DOHH2 (cell line): ENCODE results near the gene WRNIP1.

Experiments
- H3F3A ChIP-seq: fragments of 200-600 bp; sonication (generic), shearing (Covaris generic); 2 replicates; pipeline ENCODE4 v1.6.0; 2016; ENCODE audit warnings: antibody characterized with exemption, mild to moderate bottlenecking; ENCODE audit not compliant: control insufficient read depth, insufficient read depth
- H3K27ac ChIP-seq: fragments of 200-600 bp; sonication (generic); 2 replicates; pipeline ENCODE4 v1.5.1; 2014; ENCODE audit warnings: low read depth, mild to moderate bottlenecking, low read length, moderate library complexity
- H3K27me3 ChIP-seq: fragments of 200-600 bp; sonication (generic); 2 replicates; pipeline ENCODE4 v1.6.1; 2014; ENCODE audit warnings: mild to moderate bottlenecking, low read length, mixed read lengths; ENCODE audit not compliant: control insufficient read depth
- H3K36me3 ChIP-seq: fragments of 200-600 bp; sonication (generic); 2 replicates; pipeline ENCODE4 v1.6.1; 2014; ENCODE audit warnings: mild to moderate bottlenecking, low read length, moderate library complexity, mixed read lengths; ENCODE audit not compliant: control insufficient read depth
- H3K4me1 ChIP-seq: fragments of 200-600 bp; sonication (generic); 2 replicates; pipeline ENCODE4 v1.6.1; 2014; ENCODE audit warnings: mild to moderate bottlenecking, low read length, mixed read lengths; ENCODE audit not compliant: control insufficient read depth
- H3K4me2 ChIP-seq: fragments of 200-600 bp; sonication (generic); 2 replicates; pipeline ENCODE4 v1.6.0; 2014; ENCODE audit warnings: mild to moderate bottlenecking, low read length, moderate library complexity
- H3K4me3 ChIP-seq: fragments of 200-600 bp; sonication (generic); 2 replicates; pipeline ENCODE4 v1.5.1; 2014; ENCODE audit warnings: mild to moderate bottlenecking, low read length, mixed read lengths
- H3K79me2 ChIP-seq: fragments of 200-600 bp; sonication (generic); 2 replicates; pipeline ENCODE4 v1.6.1; 2014; ENCODE audit warnings: mild to moderate bottlenecking, low read length, mixed read lengths; ENCODE audit not compliant: control insufficient read depth
- H3K9me2 ChIP-seq: fragments of 200-600 bp; sonication (generic); replicated peaks from 2 replicates; pipeline ENCODE4 v1.6.1; 2014; ENCODE audit warnings: mild to moderate bottlenecking, low read length, mixed read lengths; ENCODE audit not compliant: control insufficient read depth
- H3K9me3 ChIP-seq: fragments of 200-600 bp; sonication (generic); 2 replicates; pipeline ENCODE4 v1.6.1; 2014; ENCODE audit warnings: antibody characterized with exemption, low read length, mixed read lengths; ENCODE audit not compliant: control insufficient read depth, insufficient read depth
- H4K20me1 ChIP-seq: fragments of 200-600 bp; sonication (generic); 2 replicates; pipeline ENCODE4 v1.6.0; 2014; ENCODE audit warnings: low read depth, mild to moderate bottlenecking, antibody characterized with exemption, low read length, moderate library complexity; ENCODE audit not compliant: control insufficient read depth, insufficient read depth
- EZH2phosphoT487 ChIP-seq: fragments of 200-600 bp; sonication (generic); IDR thresholded peaks from 2 replicates; pipeline ENCODE4 v1.6.1; 2017; ENCODE audit warnings: borderline replicate concordance, mild to moderate bottlenecking, antibody characterized with exemption, low read length, moderate library complexity, mixed read lengths
- TF ChIP-seq, protein P1 (sequence below): fragments of 200-600 bp; sonication (generic); IDR thresholded peaks from one replicate; pipeline ENCODE4 v1.5.1; 2014; ENCODE audit warnings: antibody characterized with exemption, mild to moderate bottlenecking, low read depth, low read length; ENCODE audit not compliant: poor library complexity, severe bottlenecking

Gene WRNIP1

DNA sequence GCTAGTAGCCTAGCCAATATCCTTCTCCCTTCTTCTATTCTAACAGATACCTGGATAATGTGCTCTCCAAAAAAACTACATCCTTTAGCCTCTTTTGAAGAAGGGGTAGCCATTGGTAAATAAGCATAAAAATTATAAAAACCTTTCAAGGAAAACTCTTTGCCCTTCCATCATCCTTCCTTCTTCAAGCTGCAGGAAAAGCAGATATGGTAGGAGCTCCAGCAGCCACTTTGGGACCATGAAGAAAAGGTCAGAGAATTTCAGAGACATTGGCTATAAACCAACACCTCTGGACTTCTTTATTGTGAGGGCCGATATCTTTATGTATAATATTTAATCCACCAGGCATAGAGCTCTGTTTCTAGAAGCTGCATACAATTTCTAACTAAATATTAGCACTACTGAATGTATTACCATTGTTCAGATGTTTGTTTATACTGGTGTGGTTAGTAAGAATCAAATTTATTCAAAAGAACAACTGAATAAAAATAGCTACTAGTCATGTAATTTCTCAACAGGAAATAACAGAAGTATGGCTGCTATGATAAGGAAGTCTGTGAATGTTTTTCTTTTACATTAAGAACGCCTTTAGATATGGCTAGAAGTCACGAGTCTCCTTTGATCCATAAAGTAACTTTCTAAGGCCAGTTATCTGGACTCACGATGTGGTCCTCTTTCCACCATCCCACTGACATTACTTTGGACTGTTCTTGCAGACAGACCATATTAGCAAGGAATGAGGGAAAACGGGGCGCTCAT is 46.7 kb upstream of the WRNIP1 start:
- peaks cover 10% of the 10 kb centered on the region for H3K4me1 ChIP-seq
- H3K36me3 ChIP-seq, result no peaks in the 10 kb centered on the region
- H3K9me3 ChIP-seq, result no peaks in the 10 kb centered on the region
- peak overlapping the region; percentile 46 for H3K4me2 ChIP-seq
- TF ChIP-seq, protein P1, sequence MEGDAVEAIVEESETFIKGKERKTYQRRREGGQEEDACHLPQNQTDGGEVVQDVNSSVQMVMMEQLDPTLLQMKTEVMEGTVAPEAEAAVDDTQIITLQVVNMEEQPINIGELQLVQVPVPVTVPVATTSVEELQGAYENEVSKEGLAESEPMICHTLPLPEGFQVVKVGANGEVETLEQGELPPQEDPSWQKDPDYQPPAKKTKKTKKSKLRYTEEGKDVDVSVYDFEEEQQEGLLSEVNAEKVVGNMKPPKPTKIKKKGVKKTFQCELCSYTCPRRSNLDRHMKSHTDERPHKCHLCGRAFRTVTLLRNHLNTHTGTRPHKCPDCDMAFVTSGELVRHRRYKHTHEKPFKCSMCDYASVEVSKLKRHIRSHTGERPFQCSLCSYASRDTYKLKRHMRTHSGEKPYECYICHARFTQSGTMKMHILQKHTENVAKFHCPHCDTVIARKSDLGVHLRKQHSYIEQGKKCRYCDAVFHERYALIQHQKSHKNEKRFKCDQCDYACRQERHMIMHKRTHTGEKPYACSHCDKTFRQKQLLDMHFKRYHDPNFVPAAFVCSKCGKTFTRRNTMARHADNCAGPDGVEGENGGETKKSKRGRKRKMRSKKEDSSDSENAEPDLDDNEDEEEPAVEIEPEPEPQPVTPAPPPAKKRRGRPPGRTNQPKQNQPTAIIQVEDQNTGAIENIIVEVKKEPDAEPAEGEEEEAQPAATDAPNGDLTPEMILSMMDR, result no peak
- no peak for TF ChIP-seq EZH2phosphoT487
- no peaks in the 10 kb centered on the region for H3K27me3 ChIP-seq
- no peaks in the 10 kb centered on the region for H3F3A ChIP-seq
- H3K79me2 ChIP-seq, result no peaks in the 10 kb centered on the region
- H4K20me1 ChIP-seq, result no peaks in the 10 kb centered on the region
- H3K9me2 ChIP-seq, result no peaks in the 10 kb centered on the region
- peak overlapping the region; percentile 20; the same call in 1 of the 2 replicates for H3K4me3 ChIP-seq
- no peak overlapping the region for H3K27ac ChIP-seq

DNA sequence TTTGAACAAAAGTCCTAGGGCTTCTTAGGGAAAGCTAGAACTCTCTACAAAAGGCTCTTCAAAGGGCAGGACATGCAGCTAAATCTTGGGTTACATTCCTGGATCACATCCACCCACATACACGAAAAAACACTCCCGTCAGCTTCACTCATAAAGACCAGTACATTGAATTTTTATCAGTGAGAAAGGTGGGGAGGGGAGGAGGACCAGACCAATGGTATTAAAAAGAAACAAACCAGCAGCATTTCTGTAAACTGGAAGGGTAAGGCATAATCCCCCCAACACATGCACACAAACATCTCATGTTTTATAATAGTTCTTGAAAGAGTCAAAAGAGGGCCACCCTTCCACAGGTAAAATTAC is 46.1 kb upstream of the WRNIP1 start:
- Histone ChIP-seq H4K20me1 (no peaks in the 10 kb centered on the region), H3K4me3 (peak overlapping the region; percentile 20; the same call in 1 of the 2 replicates), H3K4me1 (peaks cover 10% of the 10 kb centered on the region), H3K79me2 (no peaks in the 10 kb centered on the region), H3K27me3 (no peaks in the 10 kb centered on the region), H3K36me3 (no peaks in the 10 kb centered on the region), H3K27ac (no peak overlapping the region), H3F3A (no peaks in the 10 kb centered on the region), H3K9me2 (no peaks in the 10 kb centered on the region), H3K9me3 (no peaks in the 10 kb centered on the region), H3K4me2 (peak overlapping the region; percentile 46)
- no peak for TF ChIP-seq EZH2phosphoT487
- TF ChIP-seq, protein P1, result no peak

DNA sequence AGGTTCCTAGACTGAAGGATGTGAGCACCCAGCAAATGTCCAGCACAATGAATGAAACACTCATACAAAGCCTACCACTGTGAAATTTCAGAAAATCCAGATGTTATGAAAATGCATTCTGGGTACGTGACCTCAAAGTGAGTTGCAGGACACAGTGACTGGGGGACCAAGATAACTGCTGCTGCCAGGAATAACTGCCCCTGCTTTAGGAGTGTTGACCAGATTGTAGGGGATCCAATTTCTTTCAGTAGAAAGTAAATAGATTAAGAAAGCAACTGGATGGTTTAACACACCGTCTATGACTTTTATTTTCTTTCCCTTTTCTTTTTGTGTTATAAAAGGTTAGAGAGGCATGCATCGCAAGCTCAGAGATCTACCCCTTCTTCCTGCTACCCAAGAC is 44.0 kb upstream of the WRNIP1 start:
- H3K4me2 ChIP-seq, result no peak overlapping the region
- no peaks in the 10 kb centered on the region for H3K9me2 ChIP-seq
- no peaks in the 10 kb centered on the region for H3K27me3 ChIP-seq
- no peaks in the 10 kb centered on the region for H3K79me2 ChIP-seq
- H3K36me3 ChIP-seq, result no peaks in the 10 kb centered on the region
- H3K4me3 ChIP-seq, result no peak overlapping the region
- no peaks in the 10 kb centered on the region for H3K9me3 ChIP-seq
- H4K20me1 ChIP-seq, result no peaks in the 10 kb centered on the region
- no peaks in the 10 kb centered on the region for H3F3A ChIP-seq
- TF ChIP-seq, protein P1, result no peak
- TF ChIP-seq EZH2phosphoT487, result no peak
- no peak overlapping the region for H3K27ac ChIP-seq
- H3K4me1 ChIP-seq, result peaks cover 10% of the 10 kb centered on the region
